HG03571 (cell line): Measurements from ENCODE around the gene GNB1.
A peak's percentile ranks its signal among the peaks of the same experiment; 100 is the strongest.
"Not testable (repeated sequence)": the region's sequence is repeated elsewhere in the genome, so short reads cannot be mapped to it uniquely, and the experiment has no call there.

Source experiments
- ATAC-seq: cut with Tn5 transposase; IDR thresholded peaks from one replicate; pipeline ENCODE4 v1.9.1; 2021; ENCODE audit not compliant: unreplicated experiment

The GNB1 gene

DNA sequence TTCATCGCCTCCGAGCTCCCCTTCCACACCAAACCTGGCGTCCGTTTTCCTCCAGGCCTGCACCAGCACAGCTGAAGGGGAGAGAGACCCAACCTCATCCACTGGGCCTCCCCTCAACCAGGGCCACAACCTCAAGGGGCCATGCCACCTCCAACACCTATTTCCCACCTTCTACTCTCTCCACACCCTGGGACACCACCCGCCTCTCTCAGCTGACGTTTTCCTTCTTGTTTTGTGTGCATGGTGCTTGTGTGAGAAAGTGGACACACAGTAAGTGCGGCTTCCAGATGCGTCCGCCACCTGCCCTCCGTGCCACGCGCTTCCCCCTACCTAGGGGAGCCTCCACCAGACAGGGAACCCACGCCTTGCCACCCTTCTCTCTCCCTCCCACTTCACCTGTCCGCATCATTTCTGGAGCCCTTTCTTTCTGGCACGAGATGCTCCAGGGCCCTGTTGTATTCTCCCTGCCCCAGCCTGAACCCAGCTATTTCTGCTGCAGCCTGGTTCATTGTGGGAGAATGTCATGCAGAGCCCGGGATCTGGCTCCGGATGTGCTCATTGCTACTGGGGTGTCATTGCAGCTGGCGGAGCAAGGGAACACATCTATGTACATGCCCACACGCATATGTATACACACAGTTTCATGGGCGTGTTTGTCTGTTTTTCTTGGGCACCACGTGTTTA lies 1.3 kb upstream of the GNB1 start:
- no peak for ATAC-seq

DNA sequence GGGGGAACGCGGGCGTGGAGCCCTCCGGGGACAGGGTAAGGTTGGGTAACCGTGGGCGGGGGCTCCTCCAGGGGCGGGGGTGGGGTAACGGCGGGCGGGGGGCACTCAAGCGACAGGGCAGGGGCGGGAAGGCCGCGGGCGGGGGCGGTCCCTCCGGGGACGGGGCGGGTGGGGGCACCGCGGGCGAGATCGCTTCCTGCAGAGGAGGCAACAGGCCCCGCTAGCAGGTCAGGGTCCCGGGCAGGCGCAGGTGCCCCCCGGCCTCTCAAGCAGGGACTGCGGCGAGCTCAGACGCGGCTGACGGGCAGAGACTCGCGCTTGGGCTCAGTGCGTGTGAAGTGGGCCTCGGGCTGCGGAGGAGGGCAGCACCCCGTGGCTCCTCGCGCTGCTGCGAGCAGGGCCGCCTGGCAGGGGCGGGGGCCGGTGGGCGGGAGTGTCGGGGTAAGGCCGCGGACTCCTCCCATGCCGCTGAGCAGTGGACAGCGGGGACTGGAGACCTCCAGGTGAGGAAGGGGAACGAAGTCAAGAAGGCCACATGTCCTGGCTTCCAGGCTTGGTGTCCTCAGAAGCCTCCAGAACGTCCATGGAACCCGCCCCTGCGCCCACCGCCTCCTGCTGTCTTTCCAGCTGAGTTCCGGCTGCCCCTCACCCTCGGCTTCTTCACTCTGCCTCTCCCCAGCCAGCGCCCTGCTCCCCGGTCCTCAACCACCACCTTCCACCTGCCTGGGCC lies 627 bp upstream of the GNB1 start:
- no peak for ATAC-seq

- peak; percentile 22 for ATAC-seq
Measured at GRCh38 chr1:1889847-1890505, 911 bp downstream of the GNB1 start.

DNA sequence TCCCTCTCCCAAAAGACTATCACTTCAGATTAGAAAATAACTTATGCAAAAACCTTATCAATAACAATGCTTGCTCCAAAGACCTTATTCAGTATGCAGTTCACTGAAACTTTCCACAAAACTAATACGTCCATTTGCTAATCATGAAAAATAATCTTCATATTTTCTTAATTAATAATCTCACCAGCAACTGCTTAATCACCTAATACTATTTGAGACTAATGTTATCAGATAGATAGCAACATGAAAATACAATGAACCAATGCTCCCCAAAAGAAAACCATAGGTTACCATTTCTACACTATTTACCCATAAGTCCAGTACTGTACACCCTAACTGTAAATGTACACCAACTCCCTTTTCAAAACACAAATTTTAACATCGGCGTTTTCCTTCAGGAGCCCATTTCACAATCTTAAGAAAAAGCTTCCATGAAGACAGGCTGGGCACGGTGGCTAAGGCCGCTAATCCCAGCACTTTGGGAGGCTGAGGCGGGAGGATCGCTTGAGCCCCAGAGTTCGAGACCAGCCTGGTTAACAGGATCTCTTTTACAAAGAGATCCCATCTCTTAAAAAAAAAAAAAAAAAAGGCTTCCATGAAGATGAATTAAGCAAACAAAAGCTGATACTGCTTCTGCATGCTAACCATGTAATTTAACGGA lies 1.7 kb downstream of the GNB1 start:
- no peak for ATAC-seq

DNA sequence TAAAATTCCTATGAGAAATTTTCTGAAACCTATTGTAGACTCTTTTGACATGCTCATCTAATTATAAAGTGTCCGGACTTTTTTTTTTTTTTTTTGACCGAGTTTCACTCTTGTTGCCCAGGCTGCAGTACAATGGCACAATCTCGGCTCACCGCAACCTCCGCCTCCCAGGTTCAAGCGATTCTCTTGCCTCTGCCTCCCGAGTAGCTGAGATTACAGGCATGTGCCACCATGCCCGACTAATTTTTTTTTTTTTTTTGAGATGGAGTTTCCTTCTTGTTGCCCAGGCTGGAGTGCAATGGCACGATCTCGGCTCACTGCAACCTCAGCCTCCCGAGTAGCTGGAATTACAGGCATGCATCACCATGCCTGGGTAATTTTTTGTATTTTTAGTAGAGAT lies 7.0 kb downstream of the GNB1 start:
- ATAC-seq: not testable (repeated sequence)

GRCh38 chr1:1883092-1883873 lies 7.6 kb downstream of the GNB1 start:
- ATAC-seq: no peak

DNA sequence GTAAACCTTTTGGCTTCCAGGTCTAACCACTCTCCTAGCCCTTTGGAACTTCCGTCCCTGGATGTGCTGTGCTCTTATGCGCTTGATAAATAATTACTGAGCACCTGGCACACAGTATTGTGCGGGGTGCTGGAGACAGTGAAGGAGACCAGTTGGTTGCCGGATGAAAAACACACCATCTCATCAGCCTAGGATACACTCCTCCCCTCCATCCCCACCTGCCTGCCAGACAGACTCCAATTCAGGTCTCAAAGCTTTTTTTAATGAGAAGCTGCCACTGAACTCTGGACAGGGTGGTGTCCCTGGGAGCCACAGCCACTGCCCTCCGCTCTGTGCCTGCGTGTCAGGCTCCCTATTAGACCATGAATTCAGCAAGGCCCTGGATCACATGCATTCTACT lies 9.2 kb downstream of the GNB1 start:
- no peak for ATAC-seq

DNA sequence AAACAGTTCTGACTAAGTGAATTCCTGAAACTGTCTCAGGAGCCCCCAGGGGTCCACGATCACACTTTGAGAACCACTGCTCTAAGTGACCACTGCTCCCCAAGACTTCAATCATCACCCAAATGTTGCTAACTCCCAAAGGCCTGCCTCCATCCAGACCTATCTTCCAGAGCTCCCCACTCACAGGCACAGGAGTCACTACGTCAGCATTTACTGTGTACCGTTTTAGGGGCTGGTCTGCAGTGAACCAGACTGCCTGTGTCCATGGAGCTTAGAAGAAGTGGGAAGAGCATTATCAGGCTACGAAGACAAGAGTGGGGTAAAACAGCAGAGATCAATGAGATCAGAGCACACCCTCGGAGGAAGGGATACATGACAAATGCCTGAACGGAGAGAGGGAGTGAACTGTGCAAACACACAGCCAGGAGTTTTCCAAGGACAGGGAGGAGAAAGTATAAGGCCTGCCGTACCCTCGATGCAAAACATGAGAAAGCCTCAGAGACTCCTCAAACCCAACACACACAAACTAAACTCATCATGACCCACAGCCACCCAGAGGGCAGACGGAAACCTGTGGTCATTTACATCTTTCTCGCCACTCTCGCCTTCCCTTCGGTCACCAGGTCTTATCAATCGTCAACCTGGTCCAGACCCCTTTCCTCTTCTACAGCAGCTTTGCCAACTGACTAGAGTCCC lies 10.1 kb downstream of the GNB1 start:
- ATAC-seq: no peak

DNA sequence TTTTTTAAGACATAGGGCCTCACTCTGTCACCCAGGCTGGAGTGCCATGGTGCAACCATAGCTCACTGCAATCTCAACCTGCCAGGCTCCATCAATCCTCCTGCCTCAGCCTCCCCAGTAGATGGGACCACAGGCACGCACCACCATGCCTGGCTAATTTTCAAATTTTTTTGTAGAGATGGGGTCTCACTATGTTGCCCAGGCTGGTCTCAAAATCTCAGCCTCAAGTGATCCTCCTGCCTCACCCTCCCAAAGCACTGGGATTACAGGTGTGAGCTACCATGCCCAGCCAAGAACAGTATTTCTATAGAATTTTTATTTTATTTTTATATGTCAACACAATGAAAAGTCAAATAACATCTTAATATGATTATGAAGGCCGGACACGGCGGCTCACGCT lies 10.9 kb downstream of the GNB1 start:
- ATAC-seq: no peak

DNA sequence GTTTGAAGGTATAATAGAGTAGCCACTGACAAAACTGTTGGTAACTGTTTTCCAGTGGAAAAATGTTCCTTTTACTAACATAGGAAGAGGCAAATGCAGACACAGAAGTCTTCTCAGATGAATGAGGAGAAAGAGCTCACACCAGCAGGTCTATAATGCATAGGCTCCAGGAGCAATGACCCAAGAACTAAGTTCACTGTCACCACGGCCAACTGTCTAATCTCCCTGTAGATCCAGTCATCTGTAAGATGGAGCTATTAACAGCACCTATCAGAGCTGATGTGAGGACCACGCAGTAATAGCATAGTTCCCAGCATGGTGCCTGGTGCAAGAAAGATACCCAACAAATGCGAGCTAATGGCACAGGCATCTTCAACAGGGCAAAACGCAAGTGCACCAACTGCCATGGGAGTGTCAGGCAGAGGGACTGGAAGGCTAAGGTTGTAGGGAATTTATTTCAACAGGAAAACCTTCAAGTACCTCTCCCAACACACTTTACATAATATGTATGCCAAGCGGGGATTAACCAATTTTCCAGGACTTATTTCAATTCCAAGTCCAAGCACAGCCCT lies 12.9 kb downstream of the GNB1 start:
- ATAC-seq: no peak

GRCh38 chr1:1876335-1876930 lies 14.5 kb downstream of the GNB1 start:
- no peak for ATAC-seq

GRCh38 chr1:1875932-1876331 lies 15.0 kb downstream of the GNB1 start:
- no peak for ATAC-seq

DNA sequence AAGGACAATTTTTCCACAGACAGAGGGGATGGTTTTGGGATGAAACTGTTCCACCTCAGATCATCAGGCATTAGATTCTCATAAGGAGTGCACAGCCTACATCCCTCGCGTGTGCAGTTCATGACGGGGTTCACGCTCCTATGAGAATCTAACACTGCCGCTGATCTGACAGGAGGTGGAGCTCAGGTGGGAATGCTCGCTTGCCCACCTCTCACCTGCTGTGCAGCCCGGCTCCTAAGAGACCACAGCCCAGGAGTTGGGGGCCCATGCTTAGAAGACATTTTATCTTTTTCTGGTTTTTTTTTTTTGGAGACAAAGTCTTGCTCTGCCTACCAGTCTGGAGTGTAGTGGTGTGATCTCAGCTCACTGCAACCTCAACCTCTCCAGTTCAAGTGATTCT lies 16.0 kb downstream of the GNB1 start:
- no peak for ATAC-seq

DNA sequence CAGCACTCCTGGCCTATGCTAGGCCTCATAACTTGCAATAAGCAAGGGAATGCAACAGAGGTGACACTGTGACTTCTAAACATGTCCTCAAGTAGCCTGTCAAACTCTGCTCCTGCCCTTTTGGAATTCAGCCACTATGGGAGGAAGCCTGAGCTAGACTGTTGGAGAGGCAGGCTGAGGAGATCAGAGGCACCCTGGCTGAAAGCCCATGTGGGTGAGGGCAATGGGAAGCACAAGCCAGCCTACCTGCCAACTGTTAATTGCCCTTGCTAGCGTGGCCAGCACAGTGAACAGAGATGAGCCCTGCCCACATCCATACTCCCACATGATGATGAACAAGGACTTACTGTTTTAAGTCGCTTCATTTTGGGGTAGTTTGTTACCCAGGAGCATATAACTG lies 17.7 kb downstream of the GNB1 start:
- no peak for ATAC-seq

DNA sequence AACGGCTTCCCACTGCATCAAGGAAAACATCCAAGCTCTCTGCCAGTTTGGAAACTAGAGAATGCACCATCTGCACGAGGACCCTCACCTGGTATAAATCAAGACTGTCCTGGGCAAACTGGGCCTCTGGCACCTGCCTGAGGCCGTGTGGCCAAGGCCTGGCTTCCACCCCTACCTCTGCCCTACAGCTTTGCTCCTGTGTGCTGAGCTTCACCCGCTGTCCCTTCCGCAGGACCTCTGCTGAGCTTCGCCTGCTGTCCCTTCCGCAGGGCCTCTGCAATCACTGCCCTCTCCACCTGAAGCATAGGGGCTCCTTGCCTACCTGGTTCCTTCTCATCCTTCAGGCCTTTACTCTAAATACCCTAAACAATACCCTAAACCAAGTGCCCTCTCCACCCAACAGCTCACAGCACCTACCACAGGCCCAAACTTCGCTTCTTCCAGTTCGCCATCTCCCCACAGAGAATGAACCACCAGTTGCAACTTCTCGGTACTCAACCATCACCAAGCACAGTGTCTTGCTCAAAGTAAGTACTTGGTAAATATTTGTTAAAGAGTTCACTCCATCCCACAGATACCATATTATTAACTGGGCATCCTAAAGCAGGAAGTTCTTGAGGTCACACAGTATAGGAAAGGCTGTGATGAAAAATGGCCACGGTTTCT lies 18.4 kb downstream of the GNB1 start:
- ATAC-seq: no peak

DNA sequence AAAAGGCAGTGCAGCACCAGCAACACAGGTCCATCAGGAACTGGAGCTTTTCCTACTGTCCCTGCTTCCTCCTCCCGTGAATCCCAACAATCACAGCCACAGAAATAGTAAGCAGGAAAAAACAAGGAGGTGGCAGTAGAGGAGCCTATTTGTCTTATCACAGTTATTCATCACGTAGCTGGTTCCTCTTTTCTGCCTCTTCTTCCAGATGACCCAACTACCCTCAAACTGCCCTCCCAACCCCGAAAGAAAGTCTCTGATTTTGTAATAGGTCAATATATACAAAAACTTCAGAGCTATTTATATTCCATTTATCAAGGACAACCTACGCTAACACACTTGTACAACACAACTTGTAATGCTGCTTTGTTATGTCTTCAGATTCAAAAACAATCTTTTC lies 21.4 kb downstream of the GNB1 start:
- ATAC-seq: no peak

GRCh38 chr1:1867164-1867563 lies 23.7 kb downstream of the GNB1 start:
- ATAC-seq: no peak

DNA sequence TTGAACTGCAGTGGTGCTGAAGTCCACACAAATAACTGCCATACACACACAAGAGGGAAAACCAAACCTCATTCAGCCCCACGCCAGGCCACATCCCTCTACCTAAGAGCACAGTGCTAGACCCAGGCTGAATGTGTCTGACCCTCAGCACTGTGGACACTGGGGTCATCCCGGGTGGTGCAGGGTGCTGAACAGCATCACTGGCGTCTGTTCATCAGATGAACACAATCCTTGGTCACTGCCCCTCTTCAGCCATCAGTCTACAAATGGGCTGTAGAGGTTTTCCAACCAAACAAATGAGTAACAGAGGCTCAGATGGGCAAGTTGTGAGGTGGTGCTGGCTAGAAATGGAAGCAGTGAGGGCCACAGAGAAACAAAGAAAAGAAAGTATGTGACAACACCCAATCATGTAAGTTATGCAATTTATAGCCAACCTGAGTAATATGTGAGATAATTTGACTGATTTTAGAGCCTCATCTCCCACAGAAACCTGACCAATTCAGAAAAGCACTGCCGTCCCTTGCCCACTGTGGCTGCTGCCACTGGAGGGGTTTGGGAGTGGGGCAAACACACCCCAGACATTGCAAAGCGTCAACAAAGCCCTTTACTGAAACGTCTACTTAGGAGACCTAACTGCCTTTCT lies 27.9 kb downstream of the GNB1 start:
- no peak for ATAC-seq
